Ascending aorta (tissue), 2 donors: ENCODE results near the gene FOXK2. TPM values are rescaled to one million over a fixed set of nuclear protein-coding genes. Genes with fewer than 3 reads are reported as not detected.
A peak's percentile ranks its signal among the peaks of the same experiment; 100 is the strongest.

Experiments used
- DNase-seq, 2 donors: peaks; one replicate each; pipeline ENCODE4 v3.0.0-alpha.2; 2019; ENCODE audit warnings: low spot score in 2 of 2
- H3K27ac ChIP-seq, 2 donors: fragments of 200-600 bp; sonication (generic); one replicate each; pipeline ENCODE4 v1.5.1; 2016 to 2017; ENCODE audit warnings: mild to moderate bottlenecking in 1 of 2
- H3K27me3 ChIP-seq: fragments of 200-600 bp; sonication (generic); one replicate; pipeline ENCODE4 v1.5.1; 2017
- H3K36me3 ChIP-seq, 2 donors: fragments of 200-600 bp; sonication (generic); one replicate each; pipeline ENCODE4 v1.5.1; 2016
- H3K4me1 ChIP-seq, 2 donors: fragments of 200-600 bp; sonication (generic); one replicate each; pipeline ENCODE4 v1.5.1; 2016 to 2017; ENCODE audit warnings: mild to moderate bottlenecking in 1 of 2
- H3K4me3 ChIP-seq, 2 donors: fragments of 200-600 bp; sonication (generic); one replicate each; pipeline ENCODE4 v1.5.1; 2016 to 2017; ENCODE audit warnings: mild to moderate bottlenecking in 1 of 2
- H3K9me3 ChIP-seq, 2 donors: fragments of 200-600 bp; sonication (generic); one replicate each; pipeline ENCODE4 v1.5.1; 2016
- CTCF ChIP-seq, 3 experiments: fragments of 200-600 bp in 2 of 3; fragments of 450-650 bp in 1 of 3; sonication (generic) in 2 of 3; IDR thresholded peaks; one replicate each; pipeline ENCODE4 v1.5.1; 2016 to 2019; ENCODE audit warnings: antibody characterized with exemption in 3 of 3, mild to moderate bottlenecking in 1 of 3, moderate library complexity in 1 of 3
- intact Hi-C: fragments of 100-400 bp; cut with DNase I; formaldehyde crosslinking; loops from one replicate; pipeline ENCODE4 v1.15.1; 2023
- total RNA-seq: library from RNA; depleted of rRNA; stranded (reverse); fragments of >200 nt; gene quantifications from one replicate; pipeline ENCODE4 v1.1.0, GENCODE V29; 2016

Gene FOXK2
- total RNA-seq, 1 donor from 2014 or later = 131 TPM

- no peaks in the 10 kb centered on the region for H3K36me3 ChIP-seq
- H3K9me3 ChIP-seq = no peaks in the 10 kb centered on the region
- no peaks in the 10 kb centered on the region for H3K27me3 ChIP-seq
- TF ChIP-seq CTCF (IDR thresholded peaks at IDR 0.05) = no peak
- no peak for DNase-seq
- H3K27ac ChIP-seq = no peak overlapping the region
- intact Hi-C loops = loop anchor here (5.0 kb wide), 1 partner anchor 68 kb away; no protein-coding TSS in a partner anchor
- H3K4me1 ChIP-seq = peaks cover 6 to 25% of the 10 kb centered on the region in 2 donors
- H3K4me3 ChIP-seq = no peak overlapping the region
Observed at GRCh38 chr17:82524540-82524939, 5.0 kb downstream of the FOXK2 start.

- H3K27ac ChIP-seq = peak overlapping the region in 1 of 2 donors; percentile 25
Observed at GRCh38 chr17:82525712-82526111, 6.2 kb downstream of the FOXK2 start.

GRCh38 chr17:82527898-82528297 is 8.4 kb downstream of the FOXK2 start:
- no peaks in the 10 kb centered on the region for H3K36me3 ChIP-seq
- no peak for DNase-seq
- H3K27ac ChIP-seq = peak overlapping the region in 1 of 2 donors; percentile 62
- no peak for TF ChIP-seq CTCF (IDR thresholded peaks at IDR 0.05)
- no peak overlapping the region for H3K4me3 ChIP-seq
- H3K27me3 ChIP-seq = no peaks in the 10 kb centered on the region
- intact Hi-C loops = no loop called here
- no peaks in the 10 kb centered on the region for H3K9me3 ChIP-seq
- H3K4me1 ChIP-seq = peaks cover 14 to 33% of the 10 kb centered on the region in 2 donors

More at GRCh38 chr17:82525712-82526111, 6.2 kb downstream of the FOXK2 start:
- Histone ChIP-seq H3K27me3 (no peaks in the 10 kb centered on the region), H3K36me3 (no peaks in the 10 kb centered on the region), H3K4me1 (peaks cover 7 to 25% of the 10 kb centered on the region in 2 donors), H3K4me3 (no peak overlapping the region), H3K9me3 (no peaks in the 10 kb centered on the region)
- no peak for TF ChIP-seq CTCF (IDR thresholded peaks at IDR 0.05)
- intact Hi-C loops = no loop called here
- DNase-seq = no peak

GRCh38 chr17:82528484-82529265 is 9.1 kb downstream of the FOXK2 start:
- Histone ChIP-seq H3K9me3 (no peaks in the 10 kb centered on the region), H3K4me3 (peak overlapping the region in 1 of 2 donors; percentile 4), H3K27ac (peak overlapping the region; percentile 62 to 69), H3K4me1 (peaks cover 14 to 31% of the 10 kb centered on the region in 2 donors), H3K27me3 (no peaks in the 10 kb centered on the region), H3K36me3 (no peaks in the 10 kb centered on the region)
- peak in 1 of 2 donors; percentile 77 for DNase-seq
- intact Hi-C loops = no loop called here
- peak in 1 of 3 experiments; percentile 29 for TF ChIP-seq CTCF (IDR thresholded peaks at IDR 0.05)

GRCh38 chr17:82529914-82530300 is 10.4 kb downstream of the FOXK2 start:
- DNase-seq = no peak
- no peaks in the 10 kb centered on the region for H3K36me3 ChIP-seq
- no peak overlapping the region for H3K27ac ChIP-seq
- no peak overlapping the region for H3K4me3 ChIP-seq
- no peaks in the 10 kb centered on the region for H3K9me3 ChIP-seq
- intact Hi-C loops = no loop called here
- TF ChIP-seq CTCF (IDR thresholded peaks at IDR 0.05) = no peak
- no peaks in the 10 kb centered on the region for H3K27me3 ChIP-seq
- H3K4me1 ChIP-seq = peaks cover 14 to 36% of the 10 kb centered on the region in 2 donors
